ENCODE measurements around the gene B3GALT4.

GRCh38 chr6:33317419-33317668, 40.4 kb downstream of the B3GALT4 start:
- TF ChIP-seq, protein P1, sequence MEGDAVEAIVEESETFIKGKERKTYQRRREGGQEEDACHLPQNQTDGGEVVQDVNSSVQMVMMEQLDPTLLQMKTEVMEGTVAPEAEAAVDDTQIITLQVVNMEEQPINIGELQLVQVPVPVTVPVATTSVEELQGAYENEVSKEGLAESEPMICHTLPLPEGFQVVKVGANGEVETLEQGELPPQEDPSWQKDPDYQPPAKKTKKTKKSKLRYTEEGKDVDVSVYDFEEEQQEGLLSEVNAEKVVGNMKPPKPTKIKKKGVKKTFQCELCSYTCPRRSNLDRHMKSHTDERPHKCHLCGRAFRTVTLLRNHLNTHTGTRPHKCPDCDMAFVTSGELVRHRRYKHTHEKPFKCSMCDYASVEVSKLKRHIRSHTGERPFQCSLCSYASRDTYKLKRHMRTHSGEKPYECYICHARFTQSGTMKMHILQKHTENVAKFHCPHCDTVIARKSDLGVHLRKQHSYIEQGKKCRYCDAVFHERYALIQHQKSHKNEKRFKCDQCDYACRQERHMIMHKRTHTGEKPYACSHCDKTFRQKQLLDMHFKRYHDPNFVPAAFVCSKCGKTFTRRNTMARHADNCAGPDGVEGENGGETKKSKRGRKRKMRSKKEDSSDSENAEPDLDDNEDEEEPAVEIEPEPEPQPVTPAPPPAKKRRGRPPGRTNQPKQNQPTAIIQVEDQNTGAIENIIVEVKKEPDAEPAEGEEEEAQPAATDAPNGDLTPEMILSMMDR (conservative IDR thresholded peaks at IDR 0.05; ENCODE audit: low read depth, low read length), result no peak
- TF ChIP-seq EZH2 (IDR thresholded peaks at IDR 0.05; ENCODE audit: low read length, unreplicated experiment) (no peak), EZH2phosphoT487 (IDR thresholded peaks at IDR 0.05; ENCODE audit: borderline replicate concordance, low read length) (no peak)

Data from PC-3 (cell line).